ENCODE measurements around the gene ASAH2B. TPM values are rescaled to one million over a fixed set of nuclear protein-coding genes. Genes with fewer than 3 reads are reported as not detected.

ASAH2B gene
- 3.2 to 5.3 TPM (median 3.7 TPM) in 5 replicates for total RNA-seq (2022; extraction: Qiagen RNA extraction)

GRCh38 chr10:50739618-50740292 is at the start of gene ASAH2B:
TSS of gene ASAH2B (plus strand) at chr10:50739936. CDS start at chr10:50745131, 5,195 bp downstream.

Other genes with a start within 250 kb of the ASAH2B start
- gene SGMS1, start 116.0 kb upstream of the ASAH2B start, total RNA-seq (2022; extraction: Qiagen RNA extraction) = 42.2 to 56.6 TPM (median 48.2 TPM) in 5 replicates
- 0.07 to 0.08 TPM in 2 of 5 replicates, not detected in the others for gene A1CF, start 145.7 kb downstream of the ASAH2B start, total RNA-seq (2022; extraction: Qiagen RNA extraction)